AG04450 (cell line): ENCODE results near the gene KCNIP4. TPM values are rescaled to one million over a fixed set of nuclear protein-coding genes. Genes with fewer than 3 reads are reported as not detected.

Experiments
- CTCF ChIA-PET: fragments of 300-600, 350-600 bp; formaldehyde crosslinking; extraction: SDS; loops from one replicate; lab custom pipeline; 2022; ENCODE audit warnings: antibody characterized with exemption, inconsistent platforms; lab: Charles Lee
- POLR2A ChIA-PET: fragments of 350-600 bp; formaldehyde crosslinking; extraction: SDS; loops from one replicate; lab custom pipeline; 2021; ENCODE audit warnings: antibody characterized with exemption, inconsistent platforms; lab: Yijun Ruan, JAX
- DNase-seq: peaks from one replicate; pipeline ENCODE4 v3.0.0-alpha.2; 2011; ENCODE audit warnings: low read depth, low spot score
- H3K27ac ChIP-seq: one replicate; pipeline ENCODE4 v1.5.1; 2012; ENCODE audit warnings: low read depth, low read length, control low read depth
- H3K27me3 ChIP-seq: one replicate; pipeline ENCODE4 v1.6.0; 2012; ENCODE audit warnings: low read length; ENCODE audit not compliant: control insufficient read depth, insufficient read depth
- H3K4me3 ChIP-seq: 2 replicates; pipeline ENCODE4 v1.5.1; 2011; ENCODE audit warnings: mild to moderate bottlenecking, low read depth, low read length, control low read depth
- H3K9me3 ChIP-seq: 2 replicates; pipeline ENCODE4 v1.5.1; 2012; ENCODE audit warnings: low read length; ENCODE audit not compliant: control insufficient read depth, insufficient read depth
- CTCF ChIP-seq: IDR thresholded peaks from 2 replicates; pipeline ENCODE4 v1.5.1; 2011; ENCODE audit warnings: low read depth, low read length, control low read depth, inconsistent platforms
- polyA plus RNA-seq: library from polyadenylated mRNA; depleted of rRNA; stranded (reverse); fragments of >200 nt; gene quantifications from 2 replicates; pipeline ENCODE4 v1.2.3, GENCODE V29; 2011

Gene KCNIP4
- polyA plus RNA-seq, 1 experiment, result not detected

GRCh38 chr4:21041708-21042107 lies 906.9 kb downstream of the KCNIP4 start:
- H3K4me3 ChIP-seq, result no peak overlapping the region
- no peak for TF ChIP-seq CTCF
- no peaks in the 10 kb centered on the region for H3K27me3 ChIP-seq
- DNase-seq, result no peak
- ChIA-PET CTCF (no interaction called here), POLR2A (no interaction called here)
- peaks cover 6% of the 10 kb centered on the region; the same call in 1 of the 2 replicates for H3K9me3 ChIP-seq
- no peak overlapping the region for H3K27ac ChIP-seq

GRCh38 chr4:21034728-21035127 lies 913.8 kb downstream of the KCNIP4 start:
- TF ChIP-seq CTCF, result no peak
- H3K4me3 ChIP-seq, result no peak overlapping the region
- ChIA-PET POLR2A (no interaction called here), CTCF (no interaction called here)
- H3K27ac ChIP-seq, result no peak overlapping the region
- no peak for DNase-seq
- H3K27me3 ChIP-seq, result no peaks in the 10 kb centered on the region
- H3K9me3 ChIP-seq, result peaks cover 15% of the 10 kb centered on the region

- ChIA-PET POLR2A (no interaction called here), CTCF (no interaction called here)
- peaks cover 12% of the 10 kb centered on the region for H3K9me3 ChIP-seq
- TF ChIP-seq CTCF, result no peak
- no peak overlapping the region for H3K4me3 ChIP-seq
- no peak for DNase-seq
- no peak overlapping the region for H3K27ac ChIP-seq
- no peaks in the 10 kb centered on the region for H3K27me3 ChIP-seq
Measured at GRCh38 chr4:21032089-21032645, 916.4 kb downstream of the KCNIP4 start.

GRCh38 chr4:21018817-21019216 lies 929.8 kb downstream of the KCNIP4 start:
- no peaks in the 10 kb centered on the region for H3K27me3 ChIP-seq
- no peak overlapping the region for H3K27ac ChIP-seq
- CTCF ChIA-PET, result no interaction called here
- peaks cover 11% of the 10 kb centered on the region for H3K9me3 ChIP-seq
- H3K4me3 ChIP-seq, result no peak overlapping the region
- no peak for TF ChIP-seq CTCF
- POLR2A ChIA-PET, result no interaction called here
- DNase-seq, result no peak

GRCh38 chr4:21013501-21013900 lies 935.1 kb downstream of the KCNIP4 start:
- Histone ChIP-seq H3K9me3 (peaks cover 13% of the 10 kb centered on the region), H3K27ac (no peak overlapping the region), H3K27me3 (no peaks in the 10 kb centered on the region), H3K4me3 (no peak overlapping the region)
- TF ChIP-seq CTCF, result no peak
- ChIA-PET POLR2A (no interaction called here), CTCF (no interaction called here)
- DNase-seq, result no peak
